Glutamatergic neuron (in vitro differentiated cells): ENCODE results near the gene FBXW10B. TPM values are rescaled to one million over a fixed set of nuclear protein-coding genes. Genes with fewer than 3 reads are reported as not detected.
A peak's percentile ranks its signal among the peaks of the same experiment; 100 is the strongest.
"Not testable (repeated sequence)": the region's sequence is repeated elsewhere in the genome, so short reads cannot be mapped to it uniquely, and the experiment has no call there.

Source experiments
- DNase-seq: peaks from one replicate; pipeline ENCODE4 v3.0.0; 2022
- H3K27ac Mint-ChIP-seq: one replicate; pipeline ENCODE4 v1.8.0; 2020; ENCODE audit warnings: mild to moderate bottlenecking, mixed read lengths, inconsistent platforms; ENCODE audit not compliant: unreplicated experiment
- H3K27me3 Mint-ChIP-seq: one replicate; pipeline ENCODE4 v1.8.0; 2020; ENCODE audit warnings: mild to moderate bottlenecking, moderate library complexity, mixed read lengths, inconsistent platforms; ENCODE audit not compliant: unreplicated experiment
- H3K36me3 Mint-ChIP-seq: one replicate; pipeline ENCODE4 v1.8.0; 2020; ENCODE audit warnings: mild to moderate bottlenecking, mixed read lengths, inconsistent platforms; ENCODE audit not compliant: unreplicated experiment
- H3K4me1 Mint-ChIP-seq: one replicate; pipeline ENCODE4 v1.8.0; 2020; ENCODE audit warnings: mild to moderate bottlenecking, low read depth, mixed read lengths, inconsistent platforms; ENCODE audit not compliant: unreplicated experiment
- H3K4me3 Mint-ChIP-seq: one replicate; pipeline ENCODE4 v1.8.0; 2020; ENCODE audit warnings: mild to moderate bottlenecking, mixed read lengths, inconsistent platforms; ENCODE audit not compliant: unreplicated experiment
- H3K9me3 Mint-ChIP-seq: one replicate; pipeline ENCODE4 v1.8.0; 2020; ENCODE audit warnings: mild to moderate bottlenecking, moderate library complexity, mixed read lengths, inconsistent platforms; ENCODE audit not compliant: unreplicated experiment
- total RNA-seq: library from RNA; stranded (reverse); fragmentation: NEBNext Ultra II Directional; extraction: Animal tissue kit (Norgen Biotek cat#: 25700); gene quantifications from one replicate; pipeline ENCODE4 v1.2.1, GENCODE V29; 2021; ENCODE audit not compliant: unreplicated experiment

FBXW10B gene
- total RNA-seq, 1 donor from 2014 or later, result not detected

DNA sequence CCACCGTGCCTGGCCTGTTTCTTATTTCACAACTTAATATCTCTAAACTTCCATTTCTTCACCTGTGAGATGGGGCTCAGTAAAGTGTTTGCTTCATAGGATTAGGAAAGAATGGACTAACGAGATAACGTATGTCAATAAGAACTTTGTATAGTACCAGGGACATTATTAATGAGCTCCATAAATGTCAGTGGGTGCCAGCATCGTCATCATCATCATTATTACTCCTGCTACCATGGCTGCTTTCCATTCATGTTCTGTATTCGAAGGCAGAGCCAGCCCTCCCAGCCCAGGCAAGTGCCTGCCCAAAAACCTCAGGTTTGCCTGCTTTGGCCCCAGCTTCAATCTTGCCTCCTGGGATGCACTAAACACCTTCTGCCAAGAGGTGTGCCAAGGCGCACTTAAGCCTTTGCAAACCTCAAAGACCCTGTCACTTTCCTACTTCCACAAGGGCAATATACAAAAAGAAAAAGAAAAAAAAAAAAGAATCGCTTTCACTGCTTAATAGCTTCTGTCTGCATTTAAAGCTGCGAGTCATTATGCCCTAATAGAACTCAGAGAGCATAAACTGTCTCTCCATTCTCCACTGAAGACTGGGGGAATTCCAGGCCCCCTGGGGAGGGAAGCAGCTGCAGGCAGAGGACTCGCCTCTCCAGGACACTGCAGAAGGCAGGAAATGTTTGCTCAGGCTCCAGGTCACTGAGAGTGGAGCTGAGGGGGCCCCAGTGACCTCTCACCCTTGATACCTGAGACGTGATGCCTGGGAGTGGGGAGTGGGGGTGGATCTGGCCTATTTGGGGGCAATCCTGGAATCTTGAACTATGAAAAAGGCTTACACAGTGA, 25.8 kb upstream of the FBXW10B start:
- not testable (repeated sequence) for H3K4me1 Mint-ChIP-seq, H3K36me3 Mint-ChIP-seq, H3K27me3 Mint-ChIP-seq, H3K4me3 Mint-ChIP-seq, H3K9me3 Mint-ChIP-seq
- DNase-seq, result peak; percentile 69
- H3K27ac Mint-ChIP-seq, result peak overlapping the region; percentile 4

DNA sequence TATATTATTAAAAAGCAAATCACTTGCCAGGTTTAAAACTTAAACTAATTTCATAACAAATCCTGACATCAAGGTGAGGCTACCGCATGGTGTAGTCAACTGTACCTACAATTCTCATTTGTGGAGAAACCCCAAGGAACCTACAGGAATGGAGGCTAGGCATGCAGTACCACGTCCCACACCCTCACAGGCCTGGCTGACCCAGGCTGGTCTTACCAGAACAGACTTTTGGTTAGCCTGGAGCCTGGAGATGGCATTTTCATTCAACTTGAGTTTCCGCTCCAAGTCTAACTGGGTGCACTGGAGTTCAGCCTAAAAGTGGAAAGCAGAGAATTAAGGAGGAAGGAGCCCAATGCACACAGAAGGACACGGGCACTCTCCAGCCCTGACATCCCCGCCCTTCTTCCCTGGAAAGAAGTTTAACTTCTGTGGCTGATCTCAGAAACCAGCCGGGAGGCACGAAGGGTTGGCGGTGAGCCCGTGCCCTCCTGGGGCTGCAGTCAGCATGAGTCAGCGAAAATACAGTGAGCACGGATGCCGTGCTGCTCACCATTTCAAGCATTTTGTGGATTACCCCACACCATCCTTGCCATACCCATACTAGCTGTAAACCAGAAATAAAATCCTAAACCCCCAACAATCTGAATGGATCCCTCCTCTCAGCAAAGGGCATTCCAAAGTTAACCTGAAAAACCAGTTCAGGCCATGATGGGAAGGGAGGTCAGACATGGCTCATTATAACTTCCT, 23.2 kb upstream of the FBXW10B start:
- not testable (repeated sequence) for H3K4me1 Mint-ChIP-seq, H3K27ac Mint-ChIP-seq, H3K9me3 Mint-ChIP-seq, H3K4me3 Mint-ChIP-seq, H3K27me3 Mint-ChIP-seq, DNase-seq, H3K36me3 Mint-ChIP-seq

GRCh38 chr17:15642014-15642413, 22.5 kb upstream of the FBXW10B start:
- H3K36me3 Mint-ChIP-seq, H3K4me3 Mint-ChIP-seq, H3K4me1 Mint-ChIP-seq, H3K9me3 Mint-ChIP-seq, H3K27me3 Mint-ChIP-seq, DNase-seq, H3K27ac Mint-ChIP-seq: not testable (repeated sequence)

- not testable (repeated sequence) for DNase-seq, H3K27ac Mint-ChIP-seq, H3K36me3 Mint-ChIP-seq, H3K27me3 Mint-ChIP-seq, H3K9me3 Mint-ChIP-seq, H3K4me1 Mint-ChIP-seq, H3K4me3 Mint-ChIP-seq
Measured at GRCh38 chr17:15630930-15631453, 11.5 kb upstream of the FBXW10B start.

- not testable (repeated sequence) for H3K4me3 Mint-ChIP-seq, DNase-seq, H3K27ac Mint-ChIP-seq, H3K36me3 Mint-ChIP-seq, H3K9me3 Mint-ChIP-seq, H3K4me1 Mint-ChIP-seq, H3K27me3 Mint-ChIP-seq
Measured at GRCh38 chr17:15629991-15630390, 10.5 kb upstream of the FBXW10B start.

DNA sequence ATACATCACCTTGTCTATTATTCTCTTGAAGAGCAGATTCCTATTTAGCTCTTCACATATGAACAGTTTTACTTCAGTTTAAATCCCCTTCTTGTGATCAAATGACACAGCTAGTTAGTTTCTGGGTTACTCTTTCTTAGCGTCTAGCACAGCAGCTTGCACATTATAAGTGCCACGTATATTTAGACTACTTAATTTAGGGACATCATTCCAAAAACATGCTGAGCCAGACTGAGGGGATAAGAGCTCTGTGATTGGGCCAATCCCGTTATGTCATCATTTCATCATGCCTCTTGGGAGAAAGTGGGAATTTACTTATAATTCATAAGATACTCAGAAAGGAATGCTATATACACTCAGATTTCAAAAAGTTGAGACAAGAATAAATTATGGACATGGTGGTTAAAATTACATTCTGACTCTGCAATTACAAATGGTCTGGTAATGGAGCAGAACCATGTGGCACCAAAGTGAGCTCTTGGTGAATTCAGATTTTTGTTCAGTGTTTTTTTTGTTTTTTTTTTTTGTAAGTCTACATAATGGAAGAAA, 4.2 kb upstream of the FBXW10B start:
- not testable (repeated sequence) for H3K9me3 Mint-ChIP-seq, H3K4me3 Mint-ChIP-seq, DNase-seq, H3K27me3 Mint-ChIP-seq, H3K4me1 Mint-ChIP-seq, H3K27ac Mint-ChIP-seq, H3K36me3 Mint-ChIP-seq

GRCh38 chr17:15623255-15623654, 3.8 kb upstream of the FBXW10B start:
- not testable (repeated sequence) for DNase-seq, H3K27me3 Mint-ChIP-seq, H3K4me1 Mint-ChIP-seq

DNA sequence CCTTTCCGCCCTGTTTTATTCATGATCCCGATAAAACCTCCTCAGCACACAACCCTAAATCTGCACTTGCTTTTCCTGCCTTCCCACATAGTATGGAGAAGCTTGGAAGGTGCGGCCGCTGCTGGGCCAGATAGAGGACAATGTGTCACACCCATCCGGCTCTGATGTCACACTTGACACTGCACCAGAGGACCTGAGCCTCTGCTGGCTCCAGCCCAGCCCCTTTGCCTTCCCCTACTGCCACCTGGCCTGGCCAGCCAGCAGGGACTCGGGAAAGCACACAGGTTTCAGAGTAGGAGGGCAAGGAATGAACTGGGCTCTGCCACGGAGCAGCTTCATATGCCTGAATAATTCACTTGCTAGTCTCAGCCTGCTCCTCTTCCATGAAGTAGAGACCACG, 2.6 kb upstream of the FBXW10B start:
- H3K4me3 Mint-ChIP-seq, H3K4me1 Mint-ChIP-seq, H3K27ac Mint-ChIP-seq, H3K36me3 Mint-ChIP-seq, H3K27me3 Mint-ChIP-seq, DNase-seq, H3K9me3 Mint-ChIP-seq: not testable (repeated sequence)

More at GRCh38 chr17:15623255-15623654, 3.8 kb upstream of the FBXW10B start:
- not testable (repeated sequence) for H3K36me3 Mint-ChIP-seq, H3K9me3 Mint-ChIP-seq, H3K27ac Mint-ChIP-seq, H3K4me3 Mint-ChIP-seq

DNA sequence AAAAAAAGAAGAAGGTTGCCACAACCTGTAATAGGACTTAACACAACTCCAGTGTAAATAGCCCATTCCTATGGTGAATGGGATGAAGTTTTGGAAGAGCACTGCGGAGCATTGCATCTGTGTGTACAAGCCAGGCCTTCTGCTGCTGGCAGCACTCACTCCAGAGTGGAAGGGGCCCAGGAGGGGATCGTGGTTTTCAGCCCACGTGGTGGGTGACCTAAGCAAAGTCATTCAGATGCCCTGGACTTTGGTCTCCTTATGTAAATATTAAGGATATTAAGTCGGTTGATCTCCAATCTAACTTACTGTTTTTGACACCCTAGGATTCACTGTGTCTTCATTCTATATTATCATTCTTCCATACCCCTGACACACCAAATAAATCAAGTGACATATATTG, 2.7 kb downstream of the FBXW10B start:
- H3K4me3 Mint-ChIP-seq, DNase-seq, H3K4me1 Mint-ChIP-seq, H3K36me3 Mint-ChIP-seq, H3K9me3 Mint-ChIP-seq, H3K27me3 Mint-ChIP-seq, H3K27ac Mint-ChIP-seq: not testable (repeated sequence)

- H3K4me1 Mint-ChIP-seq, H3K4me3 Mint-ChIP-seq, H3K27me3 Mint-ChIP-seq, H3K36me3 Mint-ChIP-seq, DNase-seq, H3K27ac Mint-ChIP-seq, H3K9me3 Mint-ChIP-seq: not testable (repeated sequence)
Measured at GRCh38 chr17:15615850-15616249, 3.7 kb downstream of the FBXW10B start.

DNA sequence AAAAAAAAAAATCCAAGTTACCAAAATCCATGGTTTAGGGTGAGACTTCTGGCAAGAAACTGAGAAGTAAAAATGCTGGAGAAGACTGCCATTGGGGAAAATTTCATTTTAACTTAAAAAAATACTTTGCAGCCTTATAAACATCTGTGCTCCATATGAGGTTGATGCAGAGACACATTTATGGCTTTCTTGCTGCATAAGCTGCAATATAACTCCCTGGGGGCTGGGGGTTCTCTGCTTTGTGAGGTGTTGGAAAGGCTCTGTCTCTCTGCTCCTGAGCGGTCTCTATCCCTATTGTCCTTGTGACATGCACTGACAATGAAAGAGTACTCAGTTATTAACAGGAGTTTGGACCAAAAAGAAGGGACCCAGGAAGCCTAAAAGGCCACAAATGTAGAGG, 6.4 kb downstream of the FBXW10B start:
- not testable (repeated sequence) for DNase-seq, H3K4me3 Mint-ChIP-seq, H3K9me3 Mint-ChIP-seq, H3K4me1 Mint-ChIP-seq, H3K27me3 Mint-ChIP-seq, H3K36me3 Mint-ChIP-seq, H3K27ac Mint-ChIP-seq

DNA sequence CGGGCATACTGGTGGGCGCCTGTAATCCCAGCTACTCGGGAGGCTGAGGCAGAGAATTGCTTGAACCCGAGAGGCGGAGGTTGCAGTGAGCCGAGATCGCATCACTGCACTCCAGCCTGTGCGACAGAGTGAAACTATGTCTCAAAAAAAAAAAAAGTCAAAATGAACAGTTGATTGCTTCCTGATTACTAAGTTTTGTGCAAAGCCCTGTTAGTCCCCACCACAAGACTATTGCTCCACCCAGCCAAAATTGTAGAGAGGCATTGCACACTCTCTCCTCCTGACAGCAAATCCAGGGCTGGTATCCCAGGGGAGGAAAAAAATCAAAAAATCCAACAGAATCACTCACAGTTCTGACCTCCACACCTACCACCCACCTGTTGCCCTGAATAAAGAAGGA, 26.5 kb downstream of the FBXW10B start:
- not testable (repeated sequence) for H3K36me3 Mint-ChIP-seq, H3K27me3 Mint-ChIP-seq, H3K9me3 Mint-ChIP-seq, DNase-seq, H3K4me1 Mint-ChIP-seq, H3K27ac Mint-ChIP-seq, H3K4me3 Mint-ChIP-seq
